Suprapubic skin (tissue), 4 donors: ENCODE results near the gene FUT1.

Experiments
- EP300 ChIP-seq: sonication (generic); formaldehyde crosslinking; IDR thresholded peaks from one replicate; pipeline ENCODE4 v1.6.1; 2017; ENCODE audit warnings: antibody characterized with exemption
- POLR2A ChIP-seq, 2 donors: fragments of 450-650 bp; IDR thresholded peaks; one replicate each; pipeline ENCODE4 v1.6.1; 2017; ENCODE audit warnings: antibody characterized with exemption in 2 of 2, mild to moderate bottlenecking in 2 of 2, moderate library complexity in 2 of 2
- POLR2AphosphoS5 ChIP-seq, 3 donors: sonication (generic); formaldehyde crosslinking; IDR thresholded peaks; one replicate each; pipeline ENCODE4 v1.6.1; 2017; ENCODE audit warnings: antibody characterized with exemption in 3 of 3
- TF ChIP-seq, protein P1 (sequence below), 2 donors: fragments of 200-600 bp in 1 of 2; fragments of 450-650 bp in 1 of 2; sonication (generic) in 1 of 2; IDR thresholded peaks; one replicate each; pipeline ENCODE4 v1.5.1; 2016 to 2019; ENCODE audit warnings: antibody characterized with exemption in 2 of 2, mild to moderate bottlenecking in 1 of 2, moderate library complexity in 1 of 2

DNA sequence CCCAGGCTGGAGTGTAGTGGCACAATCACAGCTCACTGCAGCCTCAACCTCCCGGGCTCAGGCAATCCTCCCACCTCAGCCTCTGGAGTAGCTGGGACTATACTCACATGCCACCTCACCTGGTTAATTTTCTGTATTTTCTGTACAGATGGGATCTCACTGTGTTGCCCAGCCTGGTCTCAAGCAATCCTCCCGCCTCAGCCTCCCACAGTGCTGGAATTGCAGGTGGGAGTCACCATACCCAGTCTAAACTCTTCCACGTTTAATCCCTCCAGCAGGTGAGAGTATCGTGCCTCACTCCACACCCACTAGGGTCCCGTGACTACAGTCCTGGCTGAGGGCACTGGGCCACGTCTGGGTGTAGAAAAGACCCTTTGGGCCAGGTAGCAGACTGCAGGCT is 41.9 kb upstream of the FUT1 start:
- no peak for TF ChIP-seq EP300
- TF ChIP-seq, protein P1, sequence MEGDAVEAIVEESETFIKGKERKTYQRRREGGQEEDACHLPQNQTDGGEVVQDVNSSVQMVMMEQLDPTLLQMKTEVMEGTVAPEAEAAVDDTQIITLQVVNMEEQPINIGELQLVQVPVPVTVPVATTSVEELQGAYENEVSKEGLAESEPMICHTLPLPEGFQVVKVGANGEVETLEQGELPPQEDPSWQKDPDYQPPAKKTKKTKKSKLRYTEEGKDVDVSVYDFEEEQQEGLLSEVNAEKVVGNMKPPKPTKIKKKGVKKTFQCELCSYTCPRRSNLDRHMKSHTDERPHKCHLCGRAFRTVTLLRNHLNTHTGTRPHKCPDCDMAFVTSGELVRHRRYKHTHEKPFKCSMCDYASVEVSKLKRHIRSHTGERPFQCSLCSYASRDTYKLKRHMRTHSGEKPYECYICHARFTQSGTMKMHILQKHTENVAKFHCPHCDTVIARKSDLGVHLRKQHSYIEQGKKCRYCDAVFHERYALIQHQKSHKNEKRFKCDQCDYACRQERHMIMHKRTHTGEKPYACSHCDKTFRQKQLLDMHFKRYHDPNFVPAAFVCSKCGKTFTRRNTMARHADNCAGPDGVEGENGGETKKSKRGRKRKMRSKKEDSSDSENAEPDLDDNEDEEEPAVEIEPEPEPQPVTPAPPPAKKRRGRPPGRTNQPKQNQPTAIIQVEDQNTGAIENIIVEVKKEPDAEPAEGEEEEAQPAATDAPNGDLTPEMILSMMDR (IDR thresholded peaks at IDR 0.05), result no peak
- no peak for TF ChIP-seq POLR2AphosphoS5 (IDR thresholded peaks at IDR 0.05)
- TF ChIP-seq POLR2A (IDR thresholded peaks at IDR 0.05), result no peak
